ENCODE measurements around the gene PDE1C. TPM values are rescaled to one million over a fixed set of nuclear protein-coding genes. Genes with fewer than 3 reads are reported as not detected.

The PDE1C gene
- total RNA-seq: 63.1 and 68.4 TPM in 2 replicates

GRCh38 chr7:32070406-32071360, at the start of gene PDE1C:
PDE1C (minus strand) TSS chr7:32070407.

Data from hair follicle dermal papilla cell (primary cell).